ENCODE data around the gene IFIT2.

Gene IFIT2

DNA sequence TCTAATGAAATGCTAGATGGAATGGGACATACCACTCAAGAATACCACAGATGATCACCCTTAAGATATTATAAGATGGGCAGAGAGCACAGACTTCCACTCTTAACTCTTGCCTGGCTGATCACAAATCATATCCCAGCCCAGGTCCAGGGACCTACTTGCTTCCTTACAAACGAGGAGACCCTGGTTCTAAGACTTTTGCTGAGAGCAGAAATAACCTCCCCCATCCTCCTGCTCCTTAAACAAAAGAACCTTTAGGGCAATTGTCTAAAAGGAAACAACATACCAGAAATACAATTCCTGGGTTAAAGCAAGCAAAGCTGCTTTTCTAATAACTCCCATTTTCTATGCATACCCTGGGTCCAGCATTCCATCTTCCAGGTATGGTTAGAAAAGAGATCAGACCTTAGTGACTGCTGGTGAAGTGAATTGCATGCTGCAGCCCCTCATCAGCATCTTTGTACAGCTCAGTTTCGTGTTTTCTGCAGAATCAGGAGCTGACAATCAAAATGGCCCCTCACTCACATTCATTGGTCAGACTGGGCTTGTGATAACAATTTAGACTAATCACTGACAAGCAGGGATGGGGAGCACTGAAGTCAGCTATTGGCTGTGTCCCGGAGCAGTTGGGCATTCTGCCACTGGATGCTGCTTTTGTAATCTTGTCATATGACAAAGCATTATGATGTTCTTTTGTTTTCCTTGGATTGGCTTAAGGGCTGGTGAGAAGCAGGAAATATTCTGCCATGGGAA is 40.5 kb downstream of the IFIT2 start:
- TF ChIP-seq, protein P1, sequence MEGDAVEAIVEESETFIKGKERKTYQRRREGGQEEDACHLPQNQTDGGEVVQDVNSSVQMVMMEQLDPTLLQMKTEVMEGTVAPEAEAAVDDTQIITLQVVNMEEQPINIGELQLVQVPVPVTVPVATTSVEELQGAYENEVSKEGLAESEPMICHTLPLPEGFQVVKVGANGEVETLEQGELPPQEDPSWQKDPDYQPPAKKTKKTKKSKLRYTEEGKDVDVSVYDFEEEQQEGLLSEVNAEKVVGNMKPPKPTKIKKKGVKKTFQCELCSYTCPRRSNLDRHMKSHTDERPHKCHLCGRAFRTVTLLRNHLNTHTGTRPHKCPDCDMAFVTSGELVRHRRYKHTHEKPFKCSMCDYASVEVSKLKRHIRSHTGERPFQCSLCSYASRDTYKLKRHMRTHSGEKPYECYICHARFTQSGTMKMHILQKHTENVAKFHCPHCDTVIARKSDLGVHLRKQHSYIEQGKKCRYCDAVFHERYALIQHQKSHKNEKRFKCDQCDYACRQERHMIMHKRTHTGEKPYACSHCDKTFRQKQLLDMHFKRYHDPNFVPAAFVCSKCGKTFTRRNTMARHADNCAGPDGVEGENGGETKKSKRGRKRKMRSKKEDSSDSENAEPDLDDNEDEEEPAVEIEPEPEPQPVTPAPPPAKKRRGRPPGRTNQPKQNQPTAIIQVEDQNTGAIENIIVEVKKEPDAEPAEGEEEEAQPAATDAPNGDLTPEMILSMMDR (IDR thresholded peaks at IDR 0.05; ENCODE audit: control insufficient read depth, insufficient read depth, low read depth, low read length, missing control alignments): no peak
- H3K4me3 ChIP-seq (ENCODE audit: control insufficient read depth, low read depth, low read length): no peak overlapping the region
- DNase-seq (ENCODE audit: low read depth): no peak

DNA sequence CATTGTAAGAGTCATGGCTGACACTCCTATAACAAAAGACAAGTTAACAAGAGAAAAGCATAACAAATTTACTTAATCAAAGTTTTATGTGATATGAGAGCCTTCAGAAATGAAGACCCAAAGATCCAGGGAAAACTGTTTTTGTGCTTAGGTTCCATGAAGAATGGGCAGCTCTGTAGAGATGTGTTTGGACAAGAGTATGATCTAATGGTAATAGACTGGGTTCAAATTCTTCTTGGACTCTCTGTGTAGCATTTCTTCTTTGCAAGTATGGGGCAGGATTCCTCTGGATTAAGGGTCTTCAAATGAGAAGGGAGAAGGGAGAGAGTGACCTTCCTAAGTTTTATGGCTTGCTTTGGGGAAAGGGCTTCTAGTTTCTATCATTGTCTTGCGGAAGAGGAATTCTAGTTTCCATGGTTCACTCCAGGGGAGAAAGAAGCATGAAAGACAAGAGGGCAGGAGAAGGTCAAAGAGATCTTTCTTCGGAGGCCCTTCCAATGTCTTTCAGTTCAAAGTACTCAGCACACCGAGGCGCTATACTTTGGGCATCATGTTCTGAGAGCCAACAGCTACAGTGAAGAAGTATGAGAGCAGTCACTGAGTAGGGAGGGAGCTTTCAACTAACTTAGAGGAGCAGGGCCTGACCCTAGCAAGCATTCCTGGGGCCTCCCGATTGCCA is 41.4 kb downstream of the IFIT2 start:
- DNase-seq (ENCODE audit: low read depth): no peak
- H3K4me3 ChIP-seq (ENCODE audit: control insufficient read depth, low read depth, low read length): no peak overlapping the region
- TF ChIP-seq, protein P1 (IDR thresholded peaks at IDR 0.05; ENCODE audit: control insufficient read depth, insufficient read depth, low read depth, low read length, missing control alignments): no peak

DNA sequence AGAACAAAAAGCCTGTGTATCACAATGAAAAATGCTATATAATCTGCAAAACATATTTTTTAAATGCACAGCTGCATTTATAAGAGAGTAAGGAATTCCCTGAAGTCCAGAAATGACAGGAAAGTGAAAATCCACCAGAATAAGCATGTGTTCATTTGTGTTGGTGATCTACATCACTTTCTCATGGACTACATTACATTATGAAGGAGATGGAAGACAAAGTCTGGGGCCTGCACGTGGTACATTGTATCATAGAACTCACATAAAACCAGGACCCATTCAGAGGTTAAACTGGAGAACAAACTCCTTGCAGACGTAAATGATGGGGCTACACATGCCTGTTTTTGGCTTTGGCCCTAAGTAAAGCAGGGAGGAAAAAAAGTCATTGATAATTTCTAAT is 42.3 kb downstream of the IFIT2 start:
- no peak overlapping the region for H3K4me3 ChIP-seq (ENCODE audit: control insufficient read depth, low read depth, low read length)
- TF ChIP-seq, protein P1 (IDR thresholded peaks at IDR 0.05; ENCODE audit: control insufficient read depth, insufficient read depth, low read depth, low read length, missing control alignments): no peak
- no peak for DNase-seq (ENCODE audit: low read depth)

DNA sequence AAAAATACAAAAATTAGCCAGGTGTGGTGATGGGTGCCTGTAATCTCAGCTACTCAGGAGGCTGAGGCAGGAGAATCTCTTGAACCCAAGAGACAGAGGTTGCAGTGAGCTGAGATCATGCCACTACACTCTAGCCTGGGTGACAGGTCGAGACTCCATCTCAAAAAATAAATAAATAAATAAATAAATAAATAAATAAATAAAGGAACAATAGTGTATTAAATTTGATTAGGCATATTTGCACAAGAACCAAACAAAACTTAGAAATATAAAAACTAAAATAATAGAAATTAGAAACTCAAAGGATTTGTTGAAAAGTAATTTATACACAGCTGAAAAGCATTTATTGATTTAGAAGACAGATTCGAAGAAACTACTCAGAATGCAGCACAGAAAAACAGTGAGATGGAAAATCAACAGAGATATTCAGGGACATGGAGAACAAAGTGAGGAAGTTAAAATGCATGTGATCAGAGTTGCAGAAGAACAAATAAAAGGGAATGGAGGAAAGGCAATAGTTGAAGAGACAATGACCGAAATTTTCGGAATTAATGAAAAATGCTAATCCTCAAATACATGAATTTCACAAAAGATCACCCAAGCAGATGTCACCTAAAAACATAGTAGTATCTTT is 43.6 kb downstream of the IFIT2 start:
- DNase-seq (ENCODE audit: low read depth): no peak
- H3K4me3 ChIP-seq (ENCODE audit: control insufficient read depth, low read depth, low read length): no peak overlapping the region
- TF ChIP-seq, protein P1 (IDR thresholded peaks at IDR 0.05; ENCODE audit: control insufficient read depth, insufficient read depth, low read depth, low read length, missing control alignments): no peak

DNA sequence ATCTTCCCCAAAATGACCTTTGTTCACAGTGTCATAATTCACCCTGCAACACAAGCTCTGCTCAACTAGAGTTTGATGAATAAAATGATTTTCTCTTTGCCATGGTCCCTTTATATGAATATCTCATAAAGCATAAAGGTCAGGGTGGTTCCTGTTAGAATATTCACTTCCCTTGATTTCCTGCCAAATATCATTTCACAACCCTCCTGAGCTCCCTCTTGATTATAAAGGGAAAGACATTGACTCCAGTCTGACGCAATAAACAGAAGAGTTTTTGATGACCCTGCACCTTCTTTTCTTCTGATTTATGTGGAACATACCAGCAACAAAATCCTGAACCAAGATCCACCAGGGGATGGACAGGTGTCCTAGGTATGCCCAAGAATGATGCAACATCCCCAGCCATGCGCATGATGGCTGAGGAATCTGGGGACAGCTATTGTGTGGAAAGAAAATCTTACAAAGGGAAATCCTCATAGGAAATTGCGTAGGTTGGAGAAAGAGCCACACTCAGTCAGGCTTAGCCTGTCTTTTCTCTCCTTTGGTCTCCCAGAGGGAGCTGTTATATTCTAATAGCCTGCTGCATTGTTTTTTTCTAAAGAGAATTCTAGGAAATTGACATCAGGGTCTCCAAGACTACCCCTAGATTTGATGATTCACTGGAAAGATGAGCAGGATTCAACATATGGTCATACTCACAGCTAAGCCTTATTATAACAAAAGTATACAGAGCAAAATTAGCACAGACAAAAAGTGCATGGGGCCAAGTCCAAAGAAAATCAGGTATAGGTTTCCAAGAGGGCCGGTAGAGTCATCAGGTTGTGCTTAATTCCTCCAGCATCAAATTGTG is 44.8 kb downstream of the IFIT2 start:
- H3K4me3 ChIP-seq (ENCODE audit: control insufficient read depth, low read depth, low read length): no peak overlapping the region
- no peak for DNase-seq (ENCODE audit: low read depth)
- TF ChIP-seq, protein P1 (IDR thresholded peaks at IDR 0.05; ENCODE audit: control insufficient read depth, insufficient read depth, low read depth, low read length, missing control alignments): no peak

Measured in AG09309 (cell line).